Tibial nerve (tissue), 4 donors: Measurements from ENCODE around the gene CAMTA1. TPM values are rescaled to one million over a fixed set of nuclear protein-coding genes. Genes with fewer than 3 reads are reported as not detected.

Experiments
- DNase-seq, 2 donors: peaks; one replicate each; pipeline ENCODE4 v3.0.0-alpha.2; 2019; ENCODE audit warnings: low spot score in 2 of 2
- H3K27ac ChIP-seq, 4 donors: fragments of 200-600 bp; sonication (generic) in 3 of 4; one replicate each; pipeline ENCODE4 v1.5.1; 2017 to 2019; ENCODE audit warnings: mild to moderate bottlenecking in 1 of 4
- H3K27me3 ChIP-seq, 2 donors: fragments of 200-600 bp; sonication (generic) in 1 of 2; one replicate each; pipeline versions ENCODE4 v1.5.1 to v1.6.0; 2017 to 2019
- H3K36me3 ChIP-seq, 3 donors: fragments of 200-600 bp; sonication (generic); one replicate each; pipeline ENCODE4 v1.5.1; 2018 to 2019
- H3K4me1 ChIP-seq, 4 donors: fragments of 200-600 bp; sonication (generic) in 3 of 4; one replicate each; pipeline ENCODE4 v1.5.1; 2017 to 2019
- H3K4me3 ChIP-seq, 4 donors: fragments of 200-600 bp; sonication (generic) in 3 of 4; one replicate each; pipeline ENCODE4 v1.5.1; 2017 to 2019; ENCODE audit warnings: mild to moderate bottlenecking in 1 of 4, moderate library complexity in 1 of 4
- H3K9me3 ChIP-seq, 4 donors: fragments of 200-600 bp; sonication (generic) in 3 of 4; one replicate each; pipeline ENCODE4 v1.5.1; 2017 to 2019
- EP300 ChIP-seq, 2 donors: sonication (generic); formaldehyde crosslinking; IDR thresholded peaks; one replicate each; pipeline ENCODE4 v1.6.1; 2017; ENCODE audit warnings: antibody characterized with exemption in 2 of 2, mild to moderate bottlenecking in 1 of 2
- POLR2A ChIP-seq, 2 donors: fragments of 450-650 bp; IDR thresholded peaks; one replicate each; pipeline ENCODE4 v1.6.1; 2017; ENCODE audit warnings: antibody characterized with exemption in 2 of 2, mild to moderate bottlenecking in 2 of 2, moderate library complexity in 2 of 2
- WGBS, 2 donors: methylation state at CpG; one replicate each; pipeline ENCODE4 v1.1.5; 2018; 5-methylcytosine and 5-hydroxymethylcytosine counted together
- total RNA-seq, 4 donors: library from RNA; depleted of rRNA; stranded (reverse); fragments of >200 nt; gene quantifications; one replicate each; pipeline ENCODE4 v1.1.0, GENCODE V29; 2016
- TF ChIP-seq, protein P1 (sequence below), 5 experiments: fragments of 200-600 bp in 3 of 5; fragments of 450-650 bp in 2 of 5; sonication (generic) in 3 of 5; IDR thresholded peaks; one replicate each; pipeline ENCODE4 v1.5.1; 2016 to 2019; ENCODE audit warnings: antibody characterized with exemption in 5 of 5, mild to moderate bottlenecking in 3 of 5, moderate library complexity in 2 of 5

Gene CAMTA1
- total RNA-seq, 4 donors from 2014 or later = 41.8 to 104 (median 87.2) TPM

DNA sequence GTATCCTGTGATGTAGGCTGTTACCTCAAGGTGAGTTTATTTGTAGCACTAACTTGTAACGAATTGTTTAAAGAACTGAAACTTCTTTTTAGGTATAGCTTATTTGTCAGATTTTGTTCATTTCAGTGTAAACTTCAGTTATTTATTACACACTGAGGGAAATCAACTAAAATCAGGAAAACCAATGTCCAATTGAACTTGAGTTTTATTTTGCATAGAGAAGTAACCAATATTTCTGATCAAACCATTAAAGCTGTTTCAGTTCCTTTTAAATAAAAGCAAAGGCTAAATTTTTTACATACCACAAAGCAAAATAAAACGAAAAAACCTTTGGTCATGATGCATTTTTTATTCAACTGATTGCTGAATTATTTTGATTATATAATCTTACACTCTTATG, 103.6 kb downstream of the CAMTA1 start:
- TF ChIP-seq EP300 (IDR thresholded peaks at IDR 0.05) = no peak
- TF ChIP-seq, protein P1, sequence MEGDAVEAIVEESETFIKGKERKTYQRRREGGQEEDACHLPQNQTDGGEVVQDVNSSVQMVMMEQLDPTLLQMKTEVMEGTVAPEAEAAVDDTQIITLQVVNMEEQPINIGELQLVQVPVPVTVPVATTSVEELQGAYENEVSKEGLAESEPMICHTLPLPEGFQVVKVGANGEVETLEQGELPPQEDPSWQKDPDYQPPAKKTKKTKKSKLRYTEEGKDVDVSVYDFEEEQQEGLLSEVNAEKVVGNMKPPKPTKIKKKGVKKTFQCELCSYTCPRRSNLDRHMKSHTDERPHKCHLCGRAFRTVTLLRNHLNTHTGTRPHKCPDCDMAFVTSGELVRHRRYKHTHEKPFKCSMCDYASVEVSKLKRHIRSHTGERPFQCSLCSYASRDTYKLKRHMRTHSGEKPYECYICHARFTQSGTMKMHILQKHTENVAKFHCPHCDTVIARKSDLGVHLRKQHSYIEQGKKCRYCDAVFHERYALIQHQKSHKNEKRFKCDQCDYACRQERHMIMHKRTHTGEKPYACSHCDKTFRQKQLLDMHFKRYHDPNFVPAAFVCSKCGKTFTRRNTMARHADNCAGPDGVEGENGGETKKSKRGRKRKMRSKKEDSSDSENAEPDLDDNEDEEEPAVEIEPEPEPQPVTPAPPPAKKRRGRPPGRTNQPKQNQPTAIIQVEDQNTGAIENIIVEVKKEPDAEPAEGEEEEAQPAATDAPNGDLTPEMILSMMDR (IDR thresholded peaks at IDR 0.05) = no peak
- Histone ChIP-seq H3K4me3 (no peak overlapping the region), H3K9me3 (no peaks in the 10 kb centered on the region), H3K4me1 (peaks cover 0 to 4% (median 0%) of the 10 kb centered on the region in 4 donors), H3K27me3 (no peaks in the 10 kb centered on the region), H3K27ac (no peak overlapping the region), H3K36me3 (peaks cover 0 to 22% (median 0%) of the 10 kb centered on the region in 3 donors)
- 74 to 78% methylated on average over 2 of the region's 2 CpGs for WGBS, 2 donors
- no peak for DNase-seq

DNA sequence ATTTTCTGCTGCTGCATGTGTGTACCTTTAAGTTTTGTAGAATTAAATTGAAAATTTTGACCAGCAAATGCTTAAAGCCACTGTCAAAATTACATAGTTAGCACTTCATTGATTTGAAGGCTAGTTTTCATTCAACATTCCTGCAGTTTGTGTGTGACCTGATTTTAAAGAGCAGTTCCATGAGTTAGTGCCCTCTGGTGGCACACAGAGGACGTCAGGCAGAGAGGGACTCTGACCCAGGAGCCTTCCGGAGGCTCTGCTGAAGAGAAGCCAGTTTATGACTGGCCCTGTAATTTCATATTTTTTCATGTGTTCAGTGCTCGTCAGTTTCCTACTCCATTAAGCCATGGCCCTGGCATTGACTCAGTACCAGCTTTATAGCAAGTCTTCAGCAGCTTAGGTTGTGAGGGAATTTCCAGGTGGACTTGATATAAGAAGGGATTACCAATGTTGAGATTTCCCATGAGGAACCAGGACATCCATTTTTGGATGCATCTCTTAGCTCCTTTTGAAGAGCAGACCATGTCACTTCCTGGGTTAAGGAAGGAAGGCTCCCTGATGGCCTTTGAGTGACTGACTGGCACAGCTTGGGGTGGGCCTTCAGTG, 104.7 kb downstream of the CAMTA1 start:
- peaks cover 0 to 4% (median 0%) of the 10 kb centered on the region in 4 donors for H3K4me1 ChIP-seq
- 11 to 21% methylated on average over 3 of the region's 3 CpGs for WGBS, 2 donors
- TF ChIP-seq, protein P1 (IDR thresholded peaks at IDR 0.05) = peak; percentile 56 to 73 (median 63)
- no peak for TF ChIP-seq POLR2A (IDR thresholded peaks at IDR 0.05)
- H3K27ac ChIP-seq = no peak overlapping the region
- H3K36me3 ChIP-seq = peaks cover 0 to 22% (median 0%) of the 10 kb centered on the region in 3 donors
- H3K27me3 ChIP-seq = no peaks in the 10 kb centered on the region
- peak in 1 of 2 donors; percentile 51 for DNase-seq
- H3K9me3 ChIP-seq = no peaks in the 10 kb centered on the region
- no peak overlapping the region for H3K4me3 ChIP-seq

DNA sequence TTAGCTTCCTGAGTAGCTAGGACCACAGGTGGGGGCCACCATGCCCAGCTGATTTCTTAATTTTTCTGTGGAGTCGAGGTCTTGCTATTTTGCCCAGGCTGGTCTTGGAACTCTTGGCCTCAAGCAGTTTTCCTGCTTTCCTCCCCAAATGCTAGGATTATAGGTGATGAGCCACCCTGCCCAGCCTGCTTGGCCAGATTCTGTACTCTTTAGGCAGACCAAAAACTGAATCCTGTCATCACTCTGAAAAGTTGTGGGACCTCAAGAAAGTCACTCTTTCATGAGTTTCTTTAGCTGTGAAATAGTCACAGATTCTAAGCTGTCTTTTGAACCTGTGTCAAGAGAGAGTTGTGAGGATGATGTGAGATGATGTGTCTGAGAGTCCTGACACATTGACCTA, 105.4 kb downstream of the CAMTA1 start:
- peaks cover 0 to 22% (median 0%) of the 10 kb centered on the region in 3 donors for H3K36me3 ChIP-seq
- DNase-seq = no peak
- H3K4me1 ChIP-seq = peaks cover 0 to 4% (median 0%) of the 10 kb centered on the region in 4 donors
- WGBS, 2 donors = 100% methylated on average over 1 of the region's 1 CpG
- no peak overlapping the region for H3K4me3 ChIP-seq
- H3K9me3 ChIP-seq = no peaks in the 10 kb centered on the region
- H3K27ac ChIP-seq = no peak overlapping the region
- TF ChIP-seq EP300 (IDR thresholded peaks at IDR 0.05) (no peak), POLR2A (IDR thresholded peaks at IDR 0.05) (no peak)
- TF ChIP-seq, protein P1 (IDR thresholded peaks at IDR 0.05) = no peak
- no peaks in the 10 kb centered on the region for H3K27me3 ChIP-seq

DNA sequence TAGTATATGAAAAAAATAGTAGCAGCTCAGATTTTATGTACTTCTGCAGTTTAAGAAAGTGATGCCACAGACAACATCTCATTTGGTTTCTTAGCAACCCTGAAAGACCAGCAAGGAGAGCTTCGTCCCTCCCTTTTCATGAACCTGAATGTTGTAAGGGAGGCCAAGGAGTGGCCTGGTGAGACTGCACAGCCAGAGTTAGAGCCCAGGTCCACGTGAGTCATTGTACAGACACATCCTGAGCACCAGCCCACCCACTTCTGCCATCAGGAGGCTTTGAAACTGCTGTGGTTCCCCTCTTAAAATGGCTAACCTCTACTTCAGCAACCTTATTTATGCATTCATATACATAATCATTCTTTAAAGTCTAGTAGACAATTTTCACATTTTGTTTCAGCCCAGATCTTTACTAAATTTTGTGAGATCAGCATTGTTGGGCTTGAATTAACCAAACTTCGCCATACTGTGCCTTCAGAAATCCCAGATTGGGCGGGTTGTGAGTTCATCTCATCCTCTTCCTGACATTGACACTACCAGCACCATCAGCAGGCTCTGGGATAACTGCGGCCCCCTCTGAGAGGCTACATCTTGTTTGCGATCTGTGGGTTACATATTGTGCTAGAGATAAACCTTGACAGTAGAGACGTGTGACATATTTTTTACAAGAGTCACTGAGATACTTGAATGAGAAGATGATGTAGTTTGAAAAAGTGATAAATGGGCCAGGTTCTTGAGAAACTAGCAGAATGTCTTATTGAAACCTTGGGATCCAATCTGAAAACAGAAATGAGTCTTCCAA, 106.7 kb downstream of the CAMTA1 start:
- 96 to 97% methylated on average over 7 of the region's 7 CpGs for WGBS, 2 donors
- DNase-seq = no peak
- TF ChIP-seq EP300 (IDR thresholded peaks at IDR 0.05) (no peak), POLR2A (IDR thresholded peaks at IDR 0.05) (no peak)
- TF ChIP-seq, protein P1 (IDR thresholded peaks at IDR 0.05) = no peak

DNA sequence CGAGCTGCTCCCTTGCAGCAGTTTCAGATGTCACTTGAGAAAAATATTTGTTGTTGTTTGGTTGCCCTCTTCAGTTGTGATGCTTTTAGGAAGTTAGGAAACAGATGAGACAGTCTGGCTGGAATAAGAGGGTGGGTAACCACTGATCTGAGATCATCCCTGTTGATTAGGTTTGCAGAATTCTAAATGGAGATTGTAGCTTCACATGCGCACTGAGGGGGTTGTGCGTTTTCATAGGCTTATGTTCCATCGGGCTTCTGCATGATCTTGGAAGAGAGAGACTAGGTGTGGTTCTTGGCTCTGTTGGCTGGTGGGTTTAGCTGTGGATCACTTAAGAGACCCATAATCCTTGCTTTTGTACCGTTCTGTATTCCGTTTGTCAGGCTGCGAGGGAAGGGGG, 108.1 kb downstream of the CAMTA1 start:
- H3K4me1 ChIP-seq = peaks cover 0 to 4% (median 0%) of the 10 kb centered on the region in 4 donors
- H3K27me3 ChIP-seq = no peaks in the 10 kb centered on the region
- H3K9me3 ChIP-seq = no peaks in the 10 kb centered on the region
- no peak for DNase-seq
- no peak overlapping the region for H3K4me3 ChIP-seq
- 89 to 93% methylated on average over 7 of the region's 7 CpGs for WGBS, 2 donors
- TF ChIP-seq, protein P1 (IDR thresholded peaks at IDR 0.05) = no peak
- TF ChIP-seq POLR2A (IDR thresholded peaks at IDR 0.05) (no peak), EP300 (IDR thresholded peaks at IDR 0.05) (no peak)
- H3K36me3 ChIP-seq = peaks cover 0 to 9% (median 0%) of the 10 kb centered on the region in 3 donors
- H3K27ac ChIP-seq = no peak overlapping the region

More for the DNA sequence above, 106.7 kb downstream of the CAMTA1 start:
- H3K4me1 ChIP-seq = peaks cover 0 to 4% (median 0%) of the 10 kb centered on the region in 4 donors
- peaks cover 0 to 18% (median 0%) of the 10 kb centered on the region in 3 donors for H3K36me3 ChIP-seq
- H3K27ac ChIP-seq = no peak overlapping the region
- H3K27me3 ChIP-seq = no peaks in the 10 kb centered on the region
- H3K9me3 ChIP-seq = no peaks in the 10 kb centered on the region
- no peak overlapping the region for H3K4me3 ChIP-seq
